GM23338 (cell line): Measurements from ENCODE around the gene ATP8A2. TPM values are rescaled to one million over a fixed set of nuclear protein-coding genes. Genes with fewer than 3 reads are reported as not detected.

ENCODE experiments used
- ATAC-seq: fragments of 200-7000 bp; cut with Tn5 transposase; 3 replicates; pipeline ENCODE4 v1.9.1; 2020
- DNase-seq: peaks from one replicate; pipeline ENCODE4 v3.0.0-alpha.2; 2015; ENCODE audit warnings: low spot score
- H2AFZ ChIP-seq: fragments of 200-600 bp; sonication (generic); 2 replicates; pipeline ENCODE4 v1.8.0; 2016; ENCODE audit warnings: antibody characterized with exemption, mild to moderate bottlenecking, moderate library complexity
- H3F3A ChIP-seq: fragments of 200-600 bp; sonication (generic); replicated peaks from 2 replicates; pipeline ENCODE4 v1.8.0; 2017; ENCODE audit warnings: antibody characterized with exemption, mixed run types, low read depth
- H3K27ac ChIP-seq: fragments of 200-600 bp; sonication (generic); 2 replicates; pipeline ENCODE4 v1.6.1; 2016; ENCODE audit warnings: low read depth
- H3K27me3 ChIP-seq: fragments of 200-600 bp; sonication (generic); 2 replicates; pipeline ENCODE4 v1.8.0; 2016; ENCODE audit warnings: mild to moderate bottlenecking, mixed run types, moderate library complexity; ENCODE audit not compliant: insufficient read depth
- H3K36me3 ChIP-seq: fragments of 200-600 bp; sonication (generic); 2 replicates; pipeline ENCODE4 v1.8.0; 2016; ENCODE audit warnings: mild to moderate bottlenecking; ENCODE audit not compliant: insufficient read depth
- H3K4me1 ChIP-seq: fragments of 200-600 bp; sonication (generic); 2 replicates; pipeline ENCODE4 v1.8.0; 2016; ENCODE audit warnings: mild to moderate bottlenecking, moderate library complexity; ENCODE audit not compliant: insufficient read depth
- H3K4me2 ChIP-seq: fragments of 200-600 bp; sonication (generic); 2 replicates; pipeline ENCODE4 v1.7.1; 2017; ENCODE audit warnings: mixed run types
- H3K4me3 ChIP-seq: fragments of 200-600 bp; sonication (generic); 2 replicates; pipeline ENCODE4 v1.6.1; 2016; ENCODE audit warnings: mixed run types
- H3K79me2 ChIP-seq: fragments of 200-600 bp; sonication (generic); replicated peaks from 2 replicates; pipeline ENCODE4 v1.8.0; 2017; ENCODE audit warnings: mild to moderate bottlenecking; ENCODE audit not compliant: insufficient read depth
- H3K9me2 ChIP-seq: fragments of 200-600 bp; sonication (generic); 2 replicates; pipeline ENCODE4 v1.8.0; 2017; ENCODE audit not compliant: insufficient read depth
- H4K20me1 ChIP-seq: fragments of 200-600 bp; sonication (generic); replicated peaks from 2 replicates; pipeline ENCODE4 v1.8.0; 2017; ENCODE audit warnings: mild to moderate bottlenecking; ENCODE audit not compliant: insufficient read depth
- H3K27ac Mint-ChIP-seq: 2 replicates; pipeline ENCODE4 v1.8.0; 2020; ENCODE audit warnings: inconsistent platforms, mild to moderate bottlenecking, moderate library complexity, mixed read lengths
- H3K27me3 Mint-ChIP-seq: 3 replicates; pipeline ENCODE4 v1.8.0; 2022; ENCODE audit warnings: low read depth, mild to moderate bottlenecking, moderate library complexity, mixed read lengths, inconsistent platforms; ENCODE audit not compliant: insufficient read depth, poor library complexity
- H3K36me3 Mint-ChIP-seq: 3 replicates; pipeline ENCODE4 v1.8.0; 2021; ENCODE audit warnings: low read depth, mild to moderate bottlenecking, inconsistent platforms, moderate library complexity, mixed read lengths
- H3K4me1 Mint-ChIP-seq: 3 replicates; pipeline ENCODE4 v1.8.0; 2020; ENCODE audit warnings: mild to moderate bottlenecking, inconsistent platforms, mixed read lengths
- H3K4me3 Mint-ChIP-seq: 3 replicates; pipeline ENCODE4 v1.8.0; 2021; ENCODE audit warnings: moderate library complexity, mild to moderate bottlenecking, inconsistent platforms, mixed read lengths
- H3K9me3 Mint-ChIP-seq: 3 replicates; pipeline ENCODE4 v1.8.0; 2020; ENCODE audit warnings: moderate library complexity, mild to moderate bottlenecking, inconsistent platforms, mixed read lengths
- CREB1 ChIP-seq: fragments of 250-450 bp; sonication (Bioruptor Pico); IDR thresholded peaks from 2 replicates; pipeline ENCODE4 v1.5.0; 2020; ENCODE audit warnings: low read depth, mild to moderate bottlenecking, moderate library complexity
- EZH2 ChIP-seq: fragments of 200-600 bp; sonication (generic); IDR thresholded peaks from one replicate; pipeline ENCODE4 v1.8.0; 2017; ENCODE audit warnings: antibody characterized with exemption, mild to moderate bottlenecking, low read depth; ENCODE audit not compliant: unreplicated experiment
- EZH2phosphoT487 ChIP-seq: fragments of 200-600 bp; sonication (generic); IDR thresholded peaks from one replicate; pipeline ENCODE4 v1.8.1; 2018; ENCODE audit warnings: antibody characterized with exemption; ENCODE audit not compliant: unreplicated experiment
- POLR2AphosphoS5 ChIP-seq: IDR thresholded peaks from 2 replicates; pipeline ENCODE4 v1.6.1; 2016; ENCODE audit warnings: antibody characterized with exemption, low read depth
- STAT1 ChIP-seq: IDR thresholded peaks from one replicate; pipeline ENCODE4 v1.6.1; 2016; ENCODE audit warnings: antibody characterized with exemption; ENCODE audit not compliant: unreplicated experiment
- ZNF331 ChIP-seq: fragments of 250-450 bp; sonication (Bioruptor Pico); IDR thresholded peaks from 2 replicates; pipeline ENCODE4 v1.5.0; 2020; ENCODE audit warnings: low read depth, mild to moderate bottlenecking, moderate library complexity
- ZNF462 ChIP-seq: fragments of 250-450 bp; sonication (Bioruptor Pico); IDR thresholded peaks from 2 replicates; pipeline ENCODE4 v1.5.0; 2020; ENCODE audit warnings: mild to moderate bottlenecking, moderate library complexity
- polyA plus RNA-seq: library from polyadenylated mRNA; unstranded; fragments of >200 nt; fragmentation: Nextera tagmentation; extraction: Ambion mirVana; gene quantifications from 2 replicates; pipeline ENCODE4 v1.2.1, GENCODE V29; 2016
- total RNA-seq: library from RNA; depleted of rRNA; stranded (reverse); fragments of >200 nt; shearing (Covaris generic); gene quantifications from 2 replicates; pipeline ENCODE4 v1.2.3, GENCODE V29; 2014

ATP8A2 gene
- total and polyA plus RNA-seq, 2 experiments from 2014 or later, result 5.7 to 8.8 TPM

- Histone ChIP-seq H3K9me2 (peaks cover 7% of the 10 kb centered on the region; the same call in 1 of the 2 replicates), H3F3A (no peaks in the 10 kb centered on the region), H3K4me1 (peaks cover 20% of the 10 kb centered on the region), H3K27ac (no peak overlapping the region), H3K4me3 (no peak overlapping the region), H3K36me3 (no peaks in the 10 kb centered on the region), H3K4me2 (no peak overlapping the region), H3K79me2 (no peaks in the 10 kb centered on the region), H3K27me3 (no peaks in the 10 kb centered on the region), H4K20me1 (no peaks in the 10 kb centered on the region), H2AFZ (no peak overlapping the region)
- Mint-ChIP-seq H3K27ac (no peak overlapping the region), H3K4me1 (peaks cover 23% of the 10 kb centered on the region), H3K27me3 (peaks cover 6% of the 10 kb centered on the region), H3K4me3 (no peak overlapping the region), H3K36me3 (no peaks in the 10 kb centered on the region; the same call in 2 of the 3 replicates), H3K9me3 (no peaks in the 10 kb centered on the region; the same call in 1 of the 3 replicates)
- TF ChIP-seq ZNF462 (CRISPR knock-in tag), result no peak
- TF ChIP-seq CREB1 (CRISPR knock-in tag), result no peak
- TF ChIP-seq EZH2phosphoT487, result no peak
- no peak for TF ChIP-seq EZH2
- no peak for DNase-seq
- no peak for ATAC-seq
These were observed 29.2 kb downstream of the ATP8A2 start for GRCh38 chr13:25400925-25401324.

GRCh38 chr13:25401958-25402357 is 30.2 kb downstream of the ATP8A2 start:
- Mint-ChIP-seq H3K36me3 (no peaks in the 10 kb centered on the region; the same call in 2 of the 3 replicates), H3K27me3 (peaks cover 6% of the 10 kb centered on the region), H3K27ac (no peak overlapping the region), H3K4me3 (no peak overlapping the region), H3K9me3 (no peaks in the 10 kb centered on the region; the same call in 1 of the 3 replicates), H3K4me1 (peaks cover 23% of the 10 kb centered on the region)
- ATAC-seq (no peak), DNase-seq (no peak)
- Histone ChIP-seq H3K4me3 (no peak overlapping the region), H2AFZ (no peak overlapping the region), H3K4me1 (peaks cover 15% of the 10 kb centered on the region; the same call in 1 of the 2 replicates), H3K27ac (no peak overlapping the region), H3K79me2 (no peaks in the 10 kb centered on the region), H4K20me1 (no peaks in the 10 kb centered on the region), H3K36me3 (no peaks in the 10 kb centered on the region), H3K9me2 (peaks cover 7% of the 10 kb centered on the region), H3K4me2 (no peak overlapping the region), H3K27me3 (no peaks in the 10 kb centered on the region), H3F3A (no peaks in the 10 kb centered on the region)
- TF ChIP-seq ZNF331 (CRISPR knock-in tag), result no peak
- TF ChIP-seq POLR2AphosphoS5, result no peak
- no peak for TF ChIP-seq ZNF462 (CRISPR knock-in tag)
- no peak for TF ChIP-seq STAT1
